Cardiac muscle cell (in vitro differentiated cells and primary cell): ENCODE results near the gene CACNA1E. TPM values are rescaled to one million over a fixed set of nuclear protein-coding genes. Genes with fewer than 3 reads are reported as not detected.

ENCODE experiments used
- DNase-seq, 2 donors: peaks; one replicate each; pipeline versions ENCODE4 v3.0.0 to v3.0.0-alpha.2; 2010 to 2017; ENCODE audit warnings: low read depth in 1 of 2, low spot score in 1 of 2
- H3K27ac ChIP-seq: fragments of 200-600 bp; sonication (generic); 2 replicates; pipeline ENCODE4 v1.5.1; 2016
- H3K27me3 ChIP-seq: fragments of 200-600 bp; sonication (generic); 2 replicates; pipeline ENCODE4 v1.6.0; 2016; ENCODE audit warnings: control low read depth
- H3K36me3 ChIP-seq: fragments of 200-600 bp; sonication (generic); 2 replicates; pipeline ENCODE4 v1.5.1; 2016; ENCODE audit warnings: control low read depth
- H3K4me1 ChIP-seq: fragments of 200-600 bp; sonication (generic); 2 replicates; pipeline ENCODE4 v1.8.1; 2017; ENCODE audit warnings: low read depth, mild to moderate bottlenecking, mixed run types
- H3K4me3 ChIP-seq: fragments of 200-600 bp; sonication (generic); 2 replicates; pipeline ENCODE4 v1.5.1; 2016; ENCODE audit warnings: mild to moderate bottlenecking
- H3K9me3 ChIP-seq: fragments of 200-600 bp; sonication (generic); 2 replicates; pipeline ENCODE4 v1.5.1; 2017; ENCODE audit warnings: low read depth, mild to moderate bottlenecking, control low read depth
- CTCF ChIP-seq: IDR thresholded peaks from 2 replicates; pipeline ENCODE4 v1.5.1; 2012; ENCODE audit warnings: low read depth, mild to moderate bottlenecking, low read length
- polyA plus RNA-seq: library from polyadenylated mRNA; unstranded; fragments of >200 nt; fragmentation: Nextera tagmentation; extraction: Ambion mirVana; gene quantifications from 2 replicates; pipeline ENCODE4 v1.2.1, GENCODE V29; 2016
- total RNA-seq: library from RNA; depleted of rRNA; stranded (reverse); fragments of >200 nt; gene quantifications from 2 replicates; pipeline ENCODE4 v1.2.3, GENCODE V29; 2016

CACNA1E gene
- total and polyA plus RNA-seq, 2 experiments from 2014 or later, result 0.36 TPM; not detected in 1

GRCh38 chr1:181635110-181635509 is 151.8 kb downstream of the CACNA1E start:
- DNase-seq, result no peak
- Histone ChIP-seq H3K27ac (no peak overlapping the region), H3K36me3 (no peaks in the 10 kb centered on the region), H3K9me3 (no peaks in the 10 kb centered on the region), H3K27me3 (peaks cover 26% of the 10 kb centered on the region), H3K4me1 (no peaks in the 10 kb centered on the region), H3K4me3 (no peak overlapping the region)
- no peak for TF ChIP-seq CTCF

GRCh38 chr1:181637998-181638397 is 154.7 kb downstream of the CACNA1E start:
- Histone ChIP-seq H3K4me1 (no peaks in the 10 kb centered on the region), H3K4me3 (no peak overlapping the region), H3K36me3 (no peaks in the 10 kb centered on the region), H3K9me3 (no peaks in the 10 kb centered on the region), H3K27ac (no peak overlapping the region), H3K27me3 (peaks cover 29% of the 10 kb centered on the region)
- no peak for TF ChIP-seq CTCF
- no peak for DNase-seq

GRCh38 chr1:181640956-181641355 is 157.6 kb downstream of the CACNA1E start:
- Histone ChIP-seq H3K9me3 (no peaks in the 10 kb centered on the region), H3K4me1 (no peaks in the 10 kb centered on the region), H3K27ac (no peak overlapping the region), H3K27me3 (peaks cover 23% of the 10 kb centered on the region), H3K4me3 (no peak overlapping the region), H3K36me3 (no peaks in the 10 kb centered on the region)
- no peak for TF ChIP-seq CTCF
- DNase-seq, result no peak

GRCh38 chr1:181643631-181644030 is 160.3 kb downstream of the CACNA1E start:
- peaks cover 30% of the 10 kb centered on the region for H3K27me3 ChIP-seq
- no peak overlapping the region for H3K27ac ChIP-seq
- H3K4me3 ChIP-seq, result no peak overlapping the region
- TF ChIP-seq CTCF, result no peak
- no peaks in the 10 kb centered on the region for H3K36me3 ChIP-seq
- no peak for DNase-seq
- H3K4me1 ChIP-seq, result no peaks in the 10 kb centered on the region
- H3K9me3 ChIP-seq, result no peaks in the 10 kb centered on the region

GRCh38 chr1:181645171-181645570 is 161.9 kb downstream of the CACNA1E start:
- Histone ChIP-seq H3K27me3 (peaks cover 30% of the 10 kb centered on the region), H3K4me1 (no peaks in the 10 kb centered on the region), H3K36me3 (no peaks in the 10 kb centered on the region), H3K4me3 (no peak overlapping the region), H3K27ac (no peak overlapping the region), H3K9me3 (no peaks in the 10 kb centered on the region)
- no peak for DNase-seq
- no peak for TF ChIP-seq CTCF

- H3K4me3 ChIP-seq, result no peak overlapping the region
- no peaks in the 10 kb centered on the region for H3K9me3 ChIP-seq
- no peak overlapping the region for H3K27ac ChIP-seq
- H3K27me3 ChIP-seq, result peaks cover 26% of the 10 kb centered on the region
- no peak for DNase-seq
- no peaks in the 10 kb centered on the region for H3K36me3 ChIP-seq
- no peak for TF ChIP-seq CTCF
- H3K4me1 ChIP-seq, result no peaks in the 10 kb centered on the region
These were observed 163.4 kb downstream of the CACNA1E start for GRCh38 chr1:181646710-181647109.
